Measurements from ENCODE around the gene NPIPB6.
A peak's percentile ranks its signal among the peaks of the same experiment; 100 is the strongest.

Gene NPIPB6

DNA sequence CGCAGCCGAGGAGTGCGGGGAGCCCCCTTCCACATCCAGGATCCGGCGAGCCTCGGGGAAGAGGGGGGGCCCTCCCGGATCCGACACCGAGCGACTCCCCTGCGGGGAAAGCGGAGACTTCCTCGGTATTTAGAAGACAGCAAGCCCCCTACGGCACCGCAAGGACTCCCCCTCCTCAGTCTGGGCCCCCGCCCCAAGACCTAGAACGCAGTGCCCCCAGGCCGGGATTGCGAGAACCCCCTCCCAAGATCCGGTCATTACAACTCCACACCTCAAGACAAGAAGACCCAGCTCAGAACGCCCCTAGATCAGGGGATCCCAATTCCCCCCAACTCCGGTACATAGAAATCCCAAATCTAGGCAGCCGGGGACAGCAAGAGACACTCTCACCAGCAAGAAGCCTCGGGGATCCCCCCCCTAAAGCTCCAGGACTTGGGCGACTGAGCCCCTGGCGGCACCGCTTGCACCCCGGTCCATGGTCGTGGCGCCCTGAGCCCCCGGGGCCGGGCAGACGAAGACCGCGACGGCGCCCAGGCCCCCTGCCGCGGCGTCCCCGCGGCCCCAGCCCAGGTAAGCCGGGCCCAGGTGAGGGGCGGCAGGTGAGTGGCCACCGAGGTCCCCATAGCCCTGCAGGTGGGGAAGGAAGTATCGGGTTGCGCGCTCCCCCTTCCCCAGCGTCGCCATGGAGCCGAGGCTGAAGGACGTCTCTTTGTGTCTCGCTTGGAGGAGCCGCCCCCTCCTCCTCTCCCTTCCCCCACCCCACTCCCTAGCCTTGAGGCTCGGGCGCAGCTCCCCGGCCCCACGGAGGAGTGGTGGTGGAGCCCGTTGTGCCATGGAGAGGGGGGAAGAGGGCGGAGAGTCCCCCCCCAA is 70.3 kb downstream of the NPIPB6 start:
- Histone ChIP-seq H3K9ac (ENCODE audit: insufficient read length) (peak overlapping the region; percentile 87), H3K27ac (no peak overlapping the region), H3K4me3 (peak overlapping the region; percentile 80), H3K36me3 (ENCODE audit: insufficient read depth, low read length) (no peaks in the 10 kb centered on the region), H3K9me3 (ENCODE audit: low read depth, low read length) (no peaks in the 10 kb centered on the region)
- no peak for TF ChIP-seq FOXP2 (optimal IDR thresholded peaks at IDR 0.05; ENCODE audit: control extremely low read depth, extremely low read length, insufficient read depth)
- TF ChIP-seq EZH2 (IDR thresholded peaks at IDR 0.05) = no peak
- TF ChIP-seq POLR2AphosphoS5 (IDR thresholded peaks at IDR 0.05; ENCODE audit: borderline replicate concordance, low read depth, low read length) = no peak
- DNase-seq (ENCODE audit: low read depth, low spot score) = no peak

Data from SK-N-MC (cell line).